AG10803 (cell line): ENCODE data around the gene ERG28.

Experiments
- DNase-seq: peaks from one replicate; pipeline ENCODE4 v3.0.0; 2010; ENCODE audit warnings: low read depth
- H3K4me3 ChIP-seq: 2 replicates; pipeline ENCODE4 v1.5.1; 2011; ENCODE audit warnings: mild to moderate bottlenecking, low read length, control low read depth
- CTCF ChIP-seq: conservative IDR thresholded peaks from 2 replicates; pipeline ENCODE4 v1.5.1; 2011; ENCODE audit warnings: mild to moderate bottlenecking, low read length, control low read depth, inconsistent platforms

Gene ERG28

DNA sequence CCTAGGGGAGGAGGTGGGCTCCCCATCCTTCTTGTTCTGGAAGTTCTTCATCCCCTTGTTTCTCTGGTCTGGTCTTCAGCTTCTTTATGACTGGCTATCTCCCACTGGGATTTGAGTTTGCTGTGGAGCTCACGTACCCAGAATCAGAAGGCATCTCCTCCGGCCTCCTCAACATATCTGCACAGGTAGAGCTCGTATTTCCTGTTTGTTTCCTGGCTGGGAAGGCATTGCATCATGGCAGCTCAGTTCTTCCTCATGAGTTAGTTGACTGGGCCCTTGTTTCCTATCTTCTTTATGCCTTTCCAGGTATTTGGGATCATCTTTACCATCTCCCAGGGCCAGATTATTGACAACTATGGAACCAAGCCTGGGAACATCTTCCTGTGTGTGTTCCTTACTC, 19.8 kb downstream of the ERG28 start:
- DNase-seq = no peak
- no peak overlapping the region for H3K4me3 ChIP-seq
- TF ChIP-seq CTCF = no peak

DNA sequence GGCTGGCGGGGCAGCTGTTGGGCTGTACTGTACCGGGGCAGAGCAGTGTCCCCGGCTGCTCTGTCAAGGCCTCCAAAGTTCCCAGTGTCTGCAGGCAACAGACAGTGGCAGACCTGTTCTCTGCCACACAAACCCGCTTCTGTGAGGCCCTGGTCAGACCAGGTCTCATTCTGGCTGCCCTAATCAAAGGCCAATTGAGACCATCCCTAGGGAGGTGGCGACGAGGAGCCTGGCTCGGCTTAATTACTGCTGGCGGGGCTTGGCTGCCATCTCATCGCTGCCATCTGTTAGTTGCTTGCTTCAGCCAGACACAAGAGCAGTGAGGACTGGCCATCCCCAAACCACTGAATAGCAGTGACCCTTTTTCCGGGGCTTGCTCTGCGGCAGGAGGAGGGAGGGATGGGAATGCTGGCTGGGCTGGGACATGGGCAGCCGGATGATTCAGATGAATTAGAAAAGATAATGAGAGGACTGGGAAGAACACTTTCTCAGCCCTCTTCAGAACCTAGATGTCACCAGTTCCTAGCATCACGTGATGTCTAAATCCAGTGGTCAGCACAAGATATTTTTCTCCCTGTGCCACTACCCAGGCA, 24.5 kb downstream of the ERG28 start:
- H3K4me3 ChIP-seq = no peak overlapping the region
- TF ChIP-seq CTCF = no peak
- DNase-seq = peak; percentile 54

- DNase-seq = no peak
- TF ChIP-seq CTCF = no peak
- no peak overlapping the region for H3K4me3 ChIP-seq
Measured at GRCh38 chr14:75634848-75635247, 25.8 kb downstream of the ERG28 start.

GRCh38 chr14:75631453-75631831, 29.2 kb downstream of the ERG28 start:
- TF ChIP-seq CTCF = no peak
- H3K4me3 ChIP-seq = no peak overlapping the region
- DNase-seq = no peak

- no peak for DNase-seq
- no peak for TF ChIP-seq CTCF
- H3K4me3 ChIP-seq = no peak overlapping the region
Measured at GRCh38 chr14:75630695-75631452, 29.8 kb downstream of the ERG28 start.

- DNase-seq = no peak
- H3K4me3 ChIP-seq = no peak overlapping the region
- no peak for TF ChIP-seq CTCF
Measured at GRCh38 chr14:75628816-75629215, 31.9 kb downstream of the ERG28 start.

DNA sequence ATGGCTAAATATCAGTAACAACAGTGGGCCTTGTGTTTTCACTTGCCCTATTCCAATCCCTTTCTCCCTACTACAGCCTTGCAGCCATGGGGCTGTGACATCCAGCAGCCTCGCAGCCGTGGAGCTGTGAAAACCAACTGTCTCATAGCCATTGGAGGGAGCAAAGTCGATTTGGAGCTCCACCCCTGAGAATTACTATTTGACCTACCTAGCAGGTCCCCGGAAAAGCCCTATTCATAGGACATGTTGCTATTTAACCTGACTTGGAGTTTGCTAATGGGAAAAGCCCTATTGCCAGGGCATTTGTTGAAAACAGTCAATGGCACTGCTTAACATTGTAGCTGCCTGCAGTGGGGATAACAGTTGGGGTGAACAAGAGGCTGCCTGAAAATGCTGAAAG, 33.3 kb downstream of the ERG28 start:
- TF ChIP-seq CTCF = no peak
- H3K4me3 ChIP-seq = no peak overlapping the region
- DNase-seq = no peak
